ENCODE results near the gene BIN1. TPM values are rescaled to one million over a fixed set of nuclear protein-coding genes. Genes with fewer than 3 reads are reported as not detected.

Gene BIN1
- total RNA-seq, 4 donors from 2014 or later: 95.7 to 146 (median 98.8) TPM

DNA sequence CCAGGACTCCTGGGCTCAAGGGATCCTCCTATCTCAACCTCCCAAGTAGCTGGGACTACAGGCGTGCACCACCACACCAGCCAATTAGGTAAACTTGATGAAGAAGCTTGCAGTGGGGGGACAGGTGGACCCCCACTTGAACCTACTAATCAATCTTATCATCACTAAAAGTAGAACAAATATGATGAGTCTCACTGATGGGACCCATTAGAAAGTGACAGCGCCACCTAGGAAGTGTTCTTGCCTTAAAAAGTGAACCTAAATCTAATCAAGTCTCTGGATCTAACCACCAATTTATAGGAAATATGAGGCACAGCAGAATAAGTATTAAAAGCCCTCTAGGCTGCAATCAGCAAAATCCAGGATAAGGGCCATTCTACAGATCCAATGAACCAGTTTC is 79.2 kb downstream of the BIN1 start:
- TF ChIP-seq EP300 (IDR thresholded peaks at IDR 0.05): no peak
- TF ChIP-seq POLR2A (IDR thresholded peaks at IDR 0.05): no peak
- TF ChIP-seq, protein P1, sequence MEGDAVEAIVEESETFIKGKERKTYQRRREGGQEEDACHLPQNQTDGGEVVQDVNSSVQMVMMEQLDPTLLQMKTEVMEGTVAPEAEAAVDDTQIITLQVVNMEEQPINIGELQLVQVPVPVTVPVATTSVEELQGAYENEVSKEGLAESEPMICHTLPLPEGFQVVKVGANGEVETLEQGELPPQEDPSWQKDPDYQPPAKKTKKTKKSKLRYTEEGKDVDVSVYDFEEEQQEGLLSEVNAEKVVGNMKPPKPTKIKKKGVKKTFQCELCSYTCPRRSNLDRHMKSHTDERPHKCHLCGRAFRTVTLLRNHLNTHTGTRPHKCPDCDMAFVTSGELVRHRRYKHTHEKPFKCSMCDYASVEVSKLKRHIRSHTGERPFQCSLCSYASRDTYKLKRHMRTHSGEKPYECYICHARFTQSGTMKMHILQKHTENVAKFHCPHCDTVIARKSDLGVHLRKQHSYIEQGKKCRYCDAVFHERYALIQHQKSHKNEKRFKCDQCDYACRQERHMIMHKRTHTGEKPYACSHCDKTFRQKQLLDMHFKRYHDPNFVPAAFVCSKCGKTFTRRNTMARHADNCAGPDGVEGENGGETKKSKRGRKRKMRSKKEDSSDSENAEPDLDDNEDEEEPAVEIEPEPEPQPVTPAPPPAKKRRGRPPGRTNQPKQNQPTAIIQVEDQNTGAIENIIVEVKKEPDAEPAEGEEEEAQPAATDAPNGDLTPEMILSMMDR (IDR thresholded peaks at IDR 0.05): no peak
- Histone ChIP-seq H3K27me3 (peaks cover 0 to 4% of the 10 kb centered on the region in 2 donors), H3K36me3 (no peaks in the 10 kb centered on the region), H3K4me1 (peaks cover 0 to 19% (median 4%) of the 10 kb centered on the region in 4 donors), H3K9me3 (peaks cover 0 to 6% (median 0%) of the 10 kb centered on the region in 4 donors), H3K4me3 (no peak overlapping the region), H3K27ac (no peak overlapping the region)
- no peak for DNase-seq (ENCODE audit: low spot score in 2 of 2)
- 80 to 83% methylated on average over 2 of the region's 2 CpGs for WGBS, 2 donors

DNA sequence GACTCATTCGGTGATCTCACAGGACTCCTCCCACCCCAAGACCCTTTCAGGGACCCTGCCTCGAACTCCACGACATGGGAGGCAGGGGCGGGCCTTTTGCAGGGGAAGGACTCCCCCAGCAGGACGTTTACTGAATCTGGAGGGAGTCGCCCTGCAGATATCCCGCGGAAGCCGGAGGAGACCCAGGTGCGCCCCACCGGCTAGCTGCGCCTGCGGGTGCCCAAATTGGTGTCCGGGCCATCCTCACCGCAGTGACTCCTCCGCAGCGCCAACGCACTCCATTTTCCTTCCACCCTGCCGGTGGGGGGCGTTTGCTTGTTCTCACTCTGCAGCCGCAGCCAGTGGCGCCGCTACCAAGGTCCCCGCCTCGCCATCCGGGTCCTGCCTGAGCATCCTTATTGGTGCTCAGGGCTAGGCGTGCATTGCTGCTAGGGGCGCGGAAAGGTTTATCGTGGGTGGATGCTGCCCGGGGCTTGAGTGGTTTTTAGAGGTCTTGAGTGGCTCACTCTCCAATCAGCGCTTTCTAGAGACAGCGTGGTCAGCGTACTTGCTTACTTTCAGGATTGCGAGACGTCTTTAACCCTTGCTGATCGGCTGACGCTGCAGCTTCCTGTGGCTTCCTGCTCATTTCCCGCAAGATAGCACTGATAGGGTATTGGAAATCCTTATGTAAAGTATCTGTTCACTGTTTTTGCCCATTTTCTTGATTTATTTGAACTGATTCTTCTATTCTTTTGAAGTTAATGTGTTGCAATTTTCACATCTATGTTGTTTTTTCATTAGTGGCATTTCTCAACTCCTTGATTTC is 81.4 kb downstream of the BIN1 start:
- H3K9me3 ChIP-seq: peaks cover 0 to 6% (median 0%) of the 10 kb centered on the region in 4 donors
- peak overlapping the region; percentile 30 to 58 (median 46) for H3K4me3 ChIP-seq
- 0 to 1% methylated on average over 26 to 31 of the region's 39 CpGs for WGBS, 2 donors
- peak overlapping the region in 3 of 4 donors; percentile 6 to 66 (median 57) for H3K27ac ChIP-seq
- TF ChIP-seq, protein P1 (IDR thresholded peaks at IDR 0.05): peak in 3 of 5 experiments; percentile 15 to 29 (median 28)
- peak in 1 of 2 donors; percentile 16 for TF ChIP-seq EP300 (IDR thresholded peaks at IDR 0.05)
- no peak for TF ChIP-seq POLR2A (IDR thresholded peaks at IDR 0.05)
- no peaks in the 10 kb centered on the region for H3K36me3 ChIP-seq
- peak; percentile 39 to 43 for DNase-seq (ENCODE audit: low spot score in 2 of 2)
- peaks cover 0 to 4% of the 10 kb centered on the region in 2 donors for H3K27me3 ChIP-seq
- peaks cover 0 to 19% (median 4%) of the 10 kb centered on the region in 4 donors for H3K4me1 ChIP-seq

DNA sequence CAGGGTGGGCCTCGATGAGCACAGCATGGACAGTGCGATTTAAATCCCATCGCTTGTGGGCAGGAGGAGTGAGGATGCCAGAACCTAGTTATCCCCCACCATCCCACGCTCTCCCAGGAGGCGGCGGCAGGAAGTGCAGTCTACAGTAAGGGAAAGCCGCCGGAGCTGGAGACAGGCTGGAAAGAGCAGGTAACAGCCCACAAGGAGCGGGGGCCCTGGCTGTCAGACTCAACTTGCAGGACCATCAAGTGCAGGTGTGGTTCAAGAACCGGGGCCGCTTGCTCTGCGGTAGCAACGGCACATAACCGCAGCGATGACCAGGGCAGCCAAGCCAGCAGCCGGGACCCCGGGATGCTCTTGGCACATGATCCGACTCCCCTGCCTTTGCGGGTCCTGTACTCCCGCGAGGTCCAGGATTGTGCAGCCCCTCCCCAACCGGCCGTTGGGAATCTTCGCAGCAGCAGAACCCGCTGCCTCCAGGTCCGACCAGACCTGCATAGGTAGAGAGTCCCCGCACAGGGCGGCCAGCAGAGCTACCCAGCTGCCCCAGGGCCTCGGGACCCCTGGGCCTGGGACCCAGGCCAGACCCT is 82.1 kb downstream of the BIN1 start:
- H3K27me3 ChIP-seq: peaks cover 0 to 4% of the 10 kb centered on the region in 2 donors
- no peaks in the 10 kb centered on the region for H3K36me3 ChIP-seq
- peaks cover 0 to 6% (median 0%) of the 10 kb centered on the region in 4 donors for H3K9me3 ChIP-seq
- peak overlapping the region; percentile 30 to 58 (median 46) for H3K4me3 ChIP-seq
- H3K27ac ChIP-seq: peak overlapping the region in 3 of 4 donors; percentile 6 to 66 (median 57)
- TF ChIP-seq EP300 (IDR thresholded peaks at IDR 0.05): no peak
- TF ChIP-seq, protein P1 (IDR thresholded peaks at IDR 0.05): peak in 1 of 5 experiments; percentile 24
- 5 to 16% methylated on average over 9 to 28 of the region's 29 CpGs for WGBS, 2 donors
- H3K4me1 ChIP-seq: peaks cover 0 to 19% (median 4%) of the 10 kb centered on the region in 4 donors
- no peak for DNase-seq (ENCODE audit: low spot score in 2 of 2)

DNA sequence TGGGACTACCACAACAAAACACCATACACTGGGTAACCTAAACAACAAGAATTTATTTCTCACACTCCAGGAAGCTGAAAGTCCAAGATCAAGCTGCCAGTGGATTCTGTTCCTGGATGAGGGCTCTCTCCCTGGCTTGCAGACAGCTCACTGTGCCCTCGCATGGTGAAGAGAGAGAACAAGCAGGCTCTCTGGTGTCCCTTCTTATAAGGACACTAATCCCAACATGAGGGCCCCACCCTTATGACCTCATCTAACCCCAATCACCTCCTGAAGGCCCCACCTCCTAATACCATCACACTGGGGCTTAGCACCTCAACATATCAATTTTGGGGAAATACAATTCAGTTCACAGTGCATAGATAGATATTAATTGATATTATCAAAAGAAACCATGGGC is 83.5 kb downstream of the BIN1 start:
- H3K27ac ChIP-seq: no peak overlapping the region
- H3K36me3 ChIP-seq: no peaks in the 10 kb centered on the region
- TF ChIP-seq POLR2A (IDR thresholded peaks at IDR 0.05): no peak
- no peak for TF ChIP-seq EP300 (IDR thresholded peaks at IDR 0.05)
- TF ChIP-seq, protein P1 (IDR thresholded peaks at IDR 0.05): no peak
- DNase-seq (ENCODE audit: low spot score in 2 of 2): no peak
- 92 to 100% methylated on average over 1 of the region's 1 CpG for WGBS, 2 donors
- no peak overlapping the region for H3K4me3 ChIP-seq
- peaks cover 0 to 19% (median 4%) of the 10 kb centered on the region in 4 donors for H3K4me1 ChIP-seq
- H3K27me3 ChIP-seq: peaks cover 0 to 4% of the 10 kb centered on the region in 2 donors
- H3K9me3 ChIP-seq: peaks cover 0 to 6% (median 0%) of the 10 kb centered on the region in 4 donors

DNA sequence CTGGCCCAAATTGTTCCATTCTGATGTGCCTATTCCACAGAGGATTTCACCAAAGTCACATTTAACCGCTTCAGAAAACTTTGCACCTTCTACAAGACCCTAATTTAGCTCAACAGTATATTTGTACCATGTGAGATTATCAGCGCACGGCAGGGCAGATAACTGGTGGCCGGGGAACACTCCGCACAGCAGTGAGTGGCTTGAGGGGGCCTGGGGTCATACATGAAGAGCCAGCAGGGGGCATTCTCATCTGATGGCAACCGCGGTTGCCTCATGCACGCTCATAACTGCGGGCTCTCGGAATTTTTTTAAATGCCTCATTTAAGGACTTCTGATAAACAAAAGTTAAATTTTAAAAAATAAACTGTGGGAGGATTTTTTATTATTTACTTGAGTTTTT is 84.1 kb downstream of the BIN1 start:
- 95 to 96% methylated on average over 10 of the region's 10 CpGs for WGBS, 2 donors
- no peaks in the 10 kb centered on the region for H3K36me3 ChIP-seq
- H3K27ac ChIP-seq: no peak overlapping the region
- H3K9me3 ChIP-seq: peaks cover 0 to 6% (median 0%) of the 10 kb centered on the region in 4 donors
- H3K27me3 ChIP-seq: peaks cover 0 to 4% of the 10 kb centered on the region in 2 donors
- H3K4me1 ChIP-seq: peaks cover 0 to 19% (median 4%) of the 10 kb centered on the region in 4 donors
- no peak overlapping the region for H3K4me3 ChIP-seq
- DNase-seq (ENCODE audit: low spot score in 2 of 2): no peak
- TF ChIP-seq POLR2A (IDR thresholded peaks at IDR 0.05) (no peak), EP300 (IDR thresholded peaks at IDR 0.05) (no peak)
- TF ChIP-seq, protein P1 (IDR thresholded peaks at IDR 0.05): no peak
